Spinal cord (tissue), 10 donors: ENCODE data around the gene OCRL. TPM values are rescaled to one million over a fixed set of nuclear protein-coding genes. Genes with fewer than 3 reads are reported as not detected.

Experiments
- DNase-seq, 6 donors: peaks; one replicate each; pipeline versions ENCODE4 v3.0.0 to v3.0.0-alpha.2; 2013 to 2015; ENCODE audit warnings: low spot score in 6 of 6, low read depth in 4 of 6
- H3K27ac ChIP-seq: one replicate; pipeline ENCODE4 v1.5.1; 2013; ENCODE audit warnings: low read depth, low read length, control low read depth
- H3K27me3 ChIP-seq: one replicate; pipeline ENCODE4 v1.6.1; 2013; ENCODE audit warnings: low read length; ENCODE audit not compliant: control insufficient read depth, insufficient read depth
- H3K36me3 ChIP-seq: one replicate; pipeline ENCODE4 v1.6.1; 2013; ENCODE audit warnings: low read length; ENCODE audit not compliant: control insufficient read depth, insufficient read depth
- H3K4me1 ChIP-seq: one replicate; pipeline ENCODE4 v1.6.1; 2013; ENCODE audit warnings: low read length; ENCODE audit not compliant: control insufficient read depth, insufficient read depth
- H3K4me3 ChIP-seq: one replicate; pipeline ENCODE4 v1.5.1; 2013; ENCODE audit warnings: low read depth, low read length, control low read depth
- H3K9me3 ChIP-seq: one replicate; pipeline ENCODE4 v1.6.1; 2013; ENCODE audit warnings: low read length; ENCODE audit not compliant: control insufficient read depth, insufficient read depth
- WGBS: methylation state at CpG from one replicate; pipeline ENCODE4 v1.1.5; 2013; ENCODE audit warnings: missing lambda C conversion rate; ENCODE audit not compliant: insufficient coverage; 5-methylcytosine and 5-hydroxymethylcytosine counted together
- long read RNA-seq, 4 donors: transcript quantifications; one replicate each; lab custom pipeline, GENCODE V29; 2026
- polyA plus RNA-seq, 2 donors: library from polyadenylated mRNA; unstranded; fragments of 120-200 nt; gene quantifications; one replicate each; pipeline ENCODE4 v1.2.1, GENCODE V29; 2013; ENCODE audit not compliant: insufficient read length in 2 of 2
- total RNA-seq, 2 donors: library from RNA; depleted of rRNA in 1 of 2; stranded (reverse); fragments of 120-200 nt in 1 of 2; fragments of >200 nt in 1 of 2; gene quantifications; one replicate each; pipeline versions ENCODE4 v1.2.3 to v1.2.4, GENCODE V29; 2013 to 2014
- donor health status: healthy.

Gene OCRL
- total RNA-seq (10 to 100 TPM; 25.5 to 37.2 TPM), polyA plus RNA-seq (10 to 100 TPM; 32.8 to 34.6 TPM)
- long read RNA-seq, donor 1, full-length matches to known transcripts, result 3 of 3 reads
- long read RNA-seq, donor 1, partial matches to known transcripts, result 0 of 3 reads
- long read RNA-seq, donor 1, other reads (novel, unspliced or antisense), result 0 of 3 reads
- long read RNA-seq, donor 2, result 0 reads
- long read RNA-seq, donor 3, partial matches to known transcripts, result 0 of 1 reads
- long read RNA-seq, donor 3, other reads (novel, unspliced or antisense), result 0 of 1 reads
- long read RNA-seq, donor 4, full-length matches to known transcripts, result 3 of 3 reads
- long read RNA-seq, donor 4, partial matches to known transcripts, result 0 of 3 reads
- long read RNA-seq, donor 4, other reads (novel, unspliced or antisense), result 0 of 3 reads

GRCh38 chrX:129540068-129540653 lies at the start of gene OCRL:
Gene OCRL (plus strand): TSS chrX:129540259. CDS start chrX:129540440, 181 bp downstream.
- WGBS, result 20% methylated on average over 40 of the region's 60 CpGs
- DNase-seq, result peak in 3 of 6 donors; percentile 39 to 87 (median 86)
- Histone ChIP-seq H3K4me3 (peak within 1 kb of the TSS; percentile 49), H3K36me3 (no peaks in the 10 kb centered on the region), H3K27ac (peak within 1 kb of the TSS; percentile 55), H3K9me3 (no peaks in the 10 kb centered on the region), H3K4me1 (peaks cover 3% of the 10 kb centered on the region), H3K27me3 (no peaks in the 10 kb centered on the region)

GRCh38 chrX:129490330-129490729 lies 49.7 kb upstream of the OCRL start:
- H3K27me3 ChIP-seq, result no peaks in the 10 kb centered on the region
- no peaks in the 10 kb centered on the region for H3K9me3 ChIP-seq
- H3K4me3 ChIP-seq, result no peak overlapping the region
- no peak for DNase-seq
- no peaks in the 10 kb centered on the region for H3K36me3 ChIP-seq
- no CpG with 5 or more reads among the region's 2 CpGs for WGBS
- H3K27ac ChIP-seq, result no peak overlapping the region
- no peaks in the 10 kb centered on the region for H3K4me1 ChIP-seq

- WGBS, result no CpG with 5 or more reads among the region's 4 CpGs
- Histone ChIP-seq H3K27ac (no peak overlapping the region), H3K9me3 (no peaks in the 10 kb centered on the region), H3K4me3 (no peak overlapping the region), H3K4me1 (no peaks in the 10 kb centered on the region), H3K27me3 (no peaks in the 10 kb centered on the region), H3K36me3 (peaks cover 2% of the 10 kb centered on the region)
- no peak for DNase-seq
Measured at GRCh38 chrX:129493643-129494042, 46.4 kb upstream of the OCRL start.

- Histone ChIP-seq H3K27me3 (no peaks in the 10 kb centered on the region), H3K27ac (no peak overlapping the region), H3K4me1 (no peaks in the 10 kb centered on the region), H3K9me3 (no peaks in the 10 kb centered on the region), H3K36me3 (peaks cover 2% of the 10 kb centered on the region), H3K4me3 (no peak overlapping the region)
- no CpG with 5 or more reads among the region's 2 CpGs for WGBS
- DNase-seq, result no peak
Measured at GRCh38 chrX:129494887-129495286, 45.2 kb upstream of the OCRL start.

GRCh38 chrX:129495900-129496299 lies 44.2 kb upstream of the OCRL start:
- DNase-seq, result no peak
- Histone ChIP-seq H3K36me3 (peaks cover 2% of the 10 kb centered on the region), H3K27me3 (no peaks in the 10 kb centered on the region), H3K4me3 (no peak overlapping the region), H3K4me1 (no peaks in the 10 kb centered on the region), H3K27ac (no peak overlapping the region), H3K9me3 (no peaks in the 10 kb centered on the region)
- WGBS, result 100% methylated on average over 1 of the region's 5 CpGs

GRCh38 chrX:129496625-129497024 lies 43.4 kb upstream of the OCRL start:
- peaks cover 5% of the 10 kb centered on the region for H3K36me3 ChIP-seq
- H3K4me1 ChIP-seq, result no peaks in the 10 kb centered on the region
- H3K27ac ChIP-seq, result no peak overlapping the region
- DNase-seq, result no peak
- WGBS, result no CpG with 5 or more reads among the region's 6 CpGs
- H3K9me3 ChIP-seq, result no peaks in the 10 kb centered on the region
- H3K27me3 ChIP-seq, result no peaks in the 10 kb centered on the region
- H3K4me3 ChIP-seq, result no peak overlapping the region

- no peak overlapping the region for H3K4me3 ChIP-seq
- peaks cover 5% of the 10 kb centered on the region for H3K36me3 ChIP-seq
- no peaks in the 10 kb centered on the region for H3K4me1 ChIP-seq
- H3K9me3 ChIP-seq, result no peaks in the 10 kb centered on the region
- no peak overlapping the region for H3K27ac ChIP-seq
- 67% methylated on average over 3 of the region's 3 CpGs for whole genome bisulfite sequencing
- no peaks in the 10 kb centered on the region for H3K27me3 ChIP-seq
- DNase-seq, result no peak
Measured at GRCh38 chrX:129497146-129497843, 42.8 kb upstream of the OCRL start.

- Histone ChIP-seq H3K27me3 (no peaks in the 10 kb centered on the region), H3K4me3 (no peak overlapping the region), H3K4me1 (no peaks in the 10 kb centered on the region), H3K36me3 (peaks cover 6% of the 10 kb centered on the region), H3K27ac (no peak overlapping the region), H3K9me3 (no peaks in the 10 kb centered on the region)
- no peak for DNase-seq
- WGBS, result 70% methylated on average over 3 of the region's 7 CpGs
Measured at GRCh38 chrX:129510331-129510730, 29.7 kb upstream of the OCRL start.

GRCh38 chrX:129511689-129512088 lies 28.4 kb upstream of the OCRL start:
- Histone ChIP-seq H3K36me3 (peaks cover 6% of the 10 kb centered on the region), H3K9me3 (no peaks in the 10 kb centered on the region), H3K4me3 (no peak overlapping the region), H3K27ac (no peak overlapping the region), H3K4me1 (no peaks in the 10 kb centered on the region), H3K27me3 (no peaks in the 10 kb centered on the region)
- DNase-seq, result no peak
- no CpG with 5 or more reads among the region's 5 CpGs for WGBS
